HG03135 (cell line): ENCODE measurements around the gene ATP10A.
"Not testable (repeated sequence)": the region's sequence is repeated elsewhere in the genome, so short reads cannot be mapped to it uniquely, and the experiment has no call there.

Source experiments
- ATAC-seq: cut with Tn5 transposase; IDR thresholded peaks from one replicate; pipeline ENCODE4 v1.9.1; 2021; ENCODE audit warnings: mild to moderate bottlenecking, moderate library complexity; ENCODE audit not compliant: unreplicated experiment

The ATP10A gene

GRCh38 chr15:25776071-25776746 is 86.9 kb downstream of the ATP10A start:
- ATAC-seq = no peak

GRCh38 chr15:25775317-25775912 is 87.7 kb downstream of the ATP10A start:
- ATAC-seq = no peak

- ATAC-seq = no peak
These were observed 88.3 kb downstream of the ATP10A start for GRCh38 chr15:25774871-25775270.

- no peak for ATAC-seq
These were observed 89.9 kb downstream of the ATP10A start for GRCh38 chr15:25773248-25773647.

- no peak for ATAC-seq
These were observed 90.6 kb downstream of the ATP10A start for GRCh38 chr15:25772500-25772899.

- not testable (repeated sequence) for ATAC-seq
These were observed 91.4 kb downstream of the ATP10A start for GRCh38 chr15:25771736-25772135.

GRCh38 chr15:25771338-25771706 is 91.8 kb downstream of the ATP10A start:
- ATAC-seq = no peak

- ATAC-seq = no peak
These were observed 92.3 kb downstream of the ATP10A start for GRCh38 chr15:25770618-25771337.

- ATAC-seq = no peak
These were observed 93.1 kb downstream of the ATP10A start for GRCh38 chr15:25770031-25770430.

- no peak for ATAC-seq
These were observed 94.9 kb downstream of the ATP10A start for GRCh38 chr15:25768271-25768670.

GRCh38 chr15:25767356-25768151 is 95.6 kb downstream of the ATP10A start:
- no peak for ATAC-seq

- no peak for ATAC-seq
These were observed 96.7 kb downstream of the ATP10A start for GRCh38 chr15:25766417-25766816.

GRCh38 chr15:25764980-25765735 is 98.0 kb downstream of the ATP10A start:
- ATAC-seq = no peak

- ATAC-seq = no peak
These were observed 99.2 kb downstream of the ATP10A start for GRCh38 chr15:25763954-25764353.

GRCh38 chr15:25763331-25763751 is 99.8 kb downstream of the ATP10A start:
- no peak for ATAC-seq

GRCh38 chr15:25761971-25762662 is 101.0 kb downstream of the ATP10A start:
- ATAC-seq = no peak

GRCh38 chr15:25759421-25759820 is 103.7 kb downstream of the ATP10A start:
- ATAC-seq = no peak

- not testable (repeated sequence) for ATAC-seq
These were observed 104.5 kb downstream of the ATP10A start for GRCh38 chr15:25758612-25759011.

- ATAC-seq = no peak
These were observed 119.4 kb downstream of the ATP10A start for GRCh38 chr15:25743548-25744275.
